Liver (tissue), 3 donors: ENCODE data around the gene ABHD6.

Source experiments
- ATF3 ChIP-seq: IDR thresholded peaks from 2 replicates; pipeline ENCODE4 v1.6.1; 2016; ENCODE audit warnings: antibody characterized with exemption
- CTCF ChIP-seq: fragments of 150-350 bp; IDR thresholded peaks from 2 replicates; pipeline ENCODE4 v1.5.1; 2017; ENCODE audit warnings: improper control_type of control experiment, low read depth, low read length; ENCODE audit not compliant: missing input control
- EGR1 ChIP-seq, 2 donors: IDR thresholded peaks; 2 replicates each; pipeline ENCODE4 v1.6.1; 2016 to 2018; ENCODE audit warnings: antibody characterized with exemption in 2 of 2, low read depth in 2 of 2
- GABPA ChIP-seq, 2 donors: IDR thresholded peaks in 1 of 2; conservative IDR thresholded peaks in 1 of 2; 2 replicates each; pipeline ENCODE4 v1.6.1; 2016; ENCODE audit warnings: antibody characterized with exemption in 2 of 2, mild to moderate bottlenecking in 1 of 2, moderate library complexity in 1 of 2
- HNF4A ChIP-seq, 2 donors: conservative IDR thresholded peaks; 2 replicates each; pipeline ENCODE4 v1.6.1; 2016; ENCODE audit warnings: antibody characterized with exemption in 2 of 2, mild to moderate bottlenecking in 2 of 2
- JUND ChIP-seq, 2 donors: IDR thresholded peaks; 2 replicates each; pipeline ENCODE4 v1.6.1; 2016; ENCODE audit warnings: antibody characterized with exemption in 2 of 2
- RAD21 ChIP-seq, 2 donors: IDR thresholded peaks; 2 replicates each; pipeline ENCODE4 v1.6.1; 2016; ENCODE audit warnings: antibody characterized with exemption in 2 of 2, mild to moderate bottlenecking in 2 of 2
- RXRA ChIP-seq, 2 donors: IDR thresholded peaks; 2 replicates each; pipeline ENCODE4 v1.6.1; 2017 to 2018; ENCODE audit warnings: antibody characterized with exemption in 2 of 2, mild to moderate bottlenecking in 1 of 2
- SP1 ChIP-seq: IDR thresholded peaks from 2 replicates; pipeline ENCODE4 v1.6.1; 2018; ENCODE audit warnings: antibody characterized with exemption, mild to moderate bottlenecking
- TAF1 ChIP-seq: conservative IDR thresholded peaks from 2 replicates; pipeline ENCODE4 v1.6.1; 2016; ENCODE audit warnings: antibody characterized with exemption, mild to moderate bottlenecking
- YY1 ChIP-seq: IDR thresholded peaks from 2 replicates; pipeline ENCODE4 v1.6.1; 2016; ENCODE audit warnings: antibody characterized with exemption, mild to moderate bottlenecking
- TF ChIP-seq, protein P1 (sequence below): IDR thresholded peaks from 2 replicates; pipeline ENCODE4 v1.6.1; 2016; ENCODE audit warnings: antibody characterized with exemption
- TF ChIP-seq, protein P2 (sequence below): IDR thresholded peaks from 2 replicates; pipeline ENCODE4 v1.6.1; 2016; ENCODE audit warnings: antibody characterized with exemption
- TF ChIP-seq, protein P3 (sequence below): IDR thresholded peaks from 2 replicates; pipeline ENCODE4 v1.6.1; 2016; ENCODE audit warnings: antibody characterized with exemption, mild to moderate bottlenecking
- donor health status: healthy.
- donor health status: healthy.

GRCh38 chr3:58305882-58306711, 68.5 kb downstream of the ABHD6 start, which contains the start of the genes HTD2 and RPP14:
- TF ChIP-seq, protein P1, sequence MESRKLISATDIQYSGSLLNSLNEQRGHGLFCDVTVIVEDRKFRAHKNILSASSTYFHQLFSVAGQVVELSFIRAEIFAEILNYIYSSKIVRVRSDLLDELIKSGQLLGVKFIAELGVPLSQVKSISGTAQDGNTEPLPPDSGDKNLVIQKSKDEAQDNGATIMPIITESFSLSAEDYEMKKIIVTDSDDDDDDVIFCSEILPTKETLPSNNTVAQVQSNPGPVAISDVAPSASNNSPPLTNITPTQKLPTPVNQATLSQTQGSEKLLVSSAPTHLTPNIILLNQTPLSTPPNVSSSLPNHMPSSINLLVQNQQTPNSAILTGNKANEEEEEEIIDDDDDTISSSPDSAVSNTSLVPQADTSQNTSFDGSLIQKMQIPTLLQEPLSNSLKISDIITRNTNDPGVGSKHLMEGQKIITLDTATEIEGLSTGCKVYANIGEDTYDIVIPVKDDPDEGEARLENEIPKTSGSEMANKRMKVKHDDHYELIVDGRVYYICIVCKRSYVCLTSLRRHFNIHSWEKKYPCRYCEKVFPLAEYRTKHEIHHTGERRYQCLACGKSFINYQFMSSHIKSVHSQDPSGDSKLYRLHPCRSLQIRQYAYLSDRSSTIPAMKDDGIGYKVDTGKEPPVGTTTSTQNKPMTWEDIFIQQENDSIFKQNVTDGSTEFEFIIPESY: peak; percentile 62
- TF ChIP-seq RAD21 (IDR thresholded peaks at IDR 0.05) (peak; percentile 73 to 89), ATF3 (peak; percentile 66), CTCF (peak; percentile 97), HNF4A (conservative IDR thresholded peaks at IDR 0.05) (peak; percentile 22 to 45), TAF1 (no peak), SP1 (peak; percentile 67), JUND (IDR thresholded peaks at IDR 0.05) (peak; percentile 71 to 74), GABPA (IDR thresholded peaks at IDR 0.05 in 1 of 2, conservative IDR thresholded peaks at IDR 0.05 in 1 of 2) (peak; percentile 77 to 95), RXRA (IDR thresholded peaks at IDR 0.05) (peak; percentile 48 to 72), EGR1 (IDR thresholded peaks at IDR 0.05; ENCODE audit: low read depth in 2 of 2) (peak in 1 of 2 donors; percentile 21), YY1 (peak; percentile 65)
- TF ChIP-seq, protein P2, sequence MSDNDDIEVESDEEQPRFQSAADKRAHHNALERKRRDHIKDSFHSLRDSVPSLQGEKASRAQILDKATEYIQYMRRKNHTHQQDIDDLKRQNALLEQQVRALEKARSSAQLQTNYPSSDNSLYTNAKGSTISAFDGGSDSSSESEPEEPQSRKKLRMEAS: peak; percentile 71
- TF ChIP-seq, protein P3, sequence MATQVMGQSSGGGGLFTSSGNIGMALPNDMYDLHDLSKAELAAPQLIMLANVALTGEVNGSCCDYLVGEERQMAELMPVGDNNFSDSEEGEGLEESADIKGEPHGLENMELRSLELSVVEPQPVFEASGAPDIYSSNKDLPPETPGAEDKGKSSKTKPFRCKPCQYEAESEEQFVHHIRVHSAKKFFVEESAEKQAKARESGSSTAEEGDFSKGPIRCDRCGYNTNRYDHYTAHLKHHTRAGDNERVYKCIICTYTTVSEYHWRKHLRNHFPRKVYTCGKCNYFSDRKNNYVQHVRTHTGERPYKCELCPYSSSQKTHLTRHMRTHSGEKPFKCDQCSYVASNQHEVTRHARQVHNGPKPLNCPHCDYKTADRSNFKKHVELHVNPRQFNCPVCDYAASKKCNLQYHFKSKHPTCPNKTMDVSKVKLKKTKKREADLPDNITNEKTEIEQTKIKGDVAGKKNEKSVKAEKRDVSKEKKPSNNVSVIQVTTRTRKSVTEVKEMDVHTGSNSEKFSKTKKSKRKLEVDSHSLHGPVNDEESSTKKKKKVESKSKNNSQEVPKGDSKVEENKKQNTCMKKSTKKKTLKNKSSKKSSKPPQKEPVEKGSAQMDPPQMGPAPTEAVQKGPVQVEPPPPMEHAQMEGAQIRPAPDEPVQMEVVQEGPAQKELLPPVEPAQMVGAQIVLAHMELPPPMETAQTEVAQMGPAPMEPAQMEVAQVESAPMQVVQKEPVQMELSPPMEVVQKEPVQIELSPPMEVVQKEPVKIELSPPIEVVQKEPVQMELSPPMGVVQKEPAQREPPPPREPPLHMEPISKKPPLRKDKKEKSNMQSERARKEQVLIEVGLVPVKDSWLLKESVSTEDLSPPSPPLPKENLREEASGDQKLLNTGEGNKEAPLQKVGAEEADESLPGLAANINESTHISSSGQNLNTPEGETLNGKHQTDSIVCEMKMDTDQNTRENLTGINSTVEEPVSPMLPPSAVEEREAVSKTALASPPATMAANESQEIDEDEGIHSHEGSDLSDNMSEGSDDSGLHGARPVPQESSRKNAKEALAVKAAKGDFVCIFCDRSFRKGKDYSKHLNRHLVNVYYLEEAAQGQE: peak; percentile 6
